OCI-LY3 (cell line): ENCODE results near the gene TMC6.

Source experiments
- EZH2phosphoT487 ChIP-seq: fragments of 200-600 bp; shearing (Covaris generic); IDR thresholded peaks from 2 replicates; pipeline ENCODE4 v1.6.1; 2018; ENCODE audit warnings: antibody characterized with exemption, mixed run types, low read depth
- TF ChIP-seq, protein P1 (sequence below): fragments of 200-600, 300-600 bp; sonication (generic); IDR thresholded peaks from 2 replicates; pipeline ENCODE4 v1.5.1; 2014; ENCODE audit warnings: antibody characterized with exemption, low read length, low read depth

DNA sequence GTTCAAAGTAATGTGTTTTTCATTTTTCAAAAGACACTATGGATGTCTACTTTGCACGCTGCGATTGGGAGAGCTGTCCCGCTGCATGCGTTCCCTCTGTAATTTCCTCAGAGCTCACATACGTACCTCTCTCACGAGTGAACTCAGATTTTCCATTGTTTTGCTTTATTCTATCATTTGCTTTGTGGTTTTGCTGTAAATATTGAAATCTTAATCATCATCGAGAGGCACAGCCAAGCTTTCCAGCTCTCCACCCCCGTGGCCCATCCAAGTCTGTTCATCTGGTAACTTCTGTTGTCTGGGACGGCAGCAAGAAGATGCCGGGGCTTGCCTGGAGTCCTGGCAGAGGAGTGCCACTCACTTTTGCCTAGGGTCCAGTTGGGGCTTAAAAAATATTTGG lies 21.1 kb downstream of the TMC6 start:
- TF ChIP-seq, protein P1, sequence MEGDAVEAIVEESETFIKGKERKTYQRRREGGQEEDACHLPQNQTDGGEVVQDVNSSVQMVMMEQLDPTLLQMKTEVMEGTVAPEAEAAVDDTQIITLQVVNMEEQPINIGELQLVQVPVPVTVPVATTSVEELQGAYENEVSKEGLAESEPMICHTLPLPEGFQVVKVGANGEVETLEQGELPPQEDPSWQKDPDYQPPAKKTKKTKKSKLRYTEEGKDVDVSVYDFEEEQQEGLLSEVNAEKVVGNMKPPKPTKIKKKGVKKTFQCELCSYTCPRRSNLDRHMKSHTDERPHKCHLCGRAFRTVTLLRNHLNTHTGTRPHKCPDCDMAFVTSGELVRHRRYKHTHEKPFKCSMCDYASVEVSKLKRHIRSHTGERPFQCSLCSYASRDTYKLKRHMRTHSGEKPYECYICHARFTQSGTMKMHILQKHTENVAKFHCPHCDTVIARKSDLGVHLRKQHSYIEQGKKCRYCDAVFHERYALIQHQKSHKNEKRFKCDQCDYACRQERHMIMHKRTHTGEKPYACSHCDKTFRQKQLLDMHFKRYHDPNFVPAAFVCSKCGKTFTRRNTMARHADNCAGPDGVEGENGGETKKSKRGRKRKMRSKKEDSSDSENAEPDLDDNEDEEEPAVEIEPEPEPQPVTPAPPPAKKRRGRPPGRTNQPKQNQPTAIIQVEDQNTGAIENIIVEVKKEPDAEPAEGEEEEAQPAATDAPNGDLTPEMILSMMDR: no peak
- TF ChIP-seq EZH2phosphoT487: no peak
